Endothelial cell of umbilical vein (primary cell): ENCODE data around the gene PHLPP1. TPM values are rescaled to one million over a fixed set of nuclear protein-coding genes. Genes with fewer than 3 reads are reported as not detected.

Source experiments
- BruUV-seq: library from RNA; stranded (reverse); fragments of 400-500 nt; replicated peaks from 2 replicates; lab custom pipeline; 2021; lab: Mats Ljungman, UMichigan
- CTCF ChIA-PET: fragments of 300-600, 350-600 bp; sonication (Branson Sonifier 250); formaldehyde crosslinking; loops from one replicate; lab custom pipeline; 2021; ENCODE audit warnings: antibody characterized with exemption, inconsistent platforms; lab: Charles Lee
- POLR2A ChIA-PET: fragments of 300-600, 350-600 bp; sonication (Branson Sonifier 250); formaldehyde crosslinking; loops from one replicate; lab custom pipeline; 2021; ENCODE audit warnings: antibody characterized with exemption, inconsistent platforms; lab: Charles Lee
- DNase-seq: peaks from one replicate; pipeline ENCODE4 v3.0.0-alpha.2; 2011; ENCODE audit warnings: low read depth, low spot score
- FAIRE-seq: peaks from 2 replicates; lab custom pipeline; 2011; peaks lifted over from hg19 to GRCh38; lab: Jason Lieb, UNC
- H2AFZ ChIP-seq: 2 replicates; pipeline ENCODE4 v1.6.0; 2012; ENCODE audit warnings: low read depth, low read length, control low read depth, inconsistent platforms
- H3K27ac ChIP-seq: 2 replicates; pipeline ENCODE4 v1.5.1; 2011; ENCODE audit warnings: low read depth, mild to moderate bottlenecking, control low read depth, low read length, moderate library complexity; ENCODE audit not compliant: insufficient read depth
- H3K27me3 ChIP-seq, 2 experiments: 2 replicates each; pipeline versions ENCODE4 v1.6.0 to v1.6.1; 2011; ENCODE audit warnings: low read length in 2 of 2, mixed read lengths in 1 of 2; ENCODE audit not compliant: control insufficient read depth in 2 of 2, insufficient read depth in 2 of 2
- H3K36me3 ChIP-seq, 2 experiments: 2 replicates in 1 of 2; 3 replicates in 1 of 2; pipeline ENCODE4 v1.5.1; 2011; ENCODE audit warnings: low read length in 2 of 2, mild to moderate bottlenecking in 1 of 2, moderate library complexity in 1 of 2; ENCODE audit not compliant: control insufficient read depth in 2 of 2, insufficient read depth in 2 of 2; ENCODE audit errors: extremely low read depth in 1 of 2
- H3K4me1 ChIP-seq: 3 replicates; pipeline ENCODE4 v1.5.1; 2011; ENCODE audit warnings: mild to moderate bottlenecking, low read length; ENCODE audit not compliant: control insufficient read depth, insufficient read depth; ENCODE audit errors: extremely low read depth
- H3K4me2 ChIP-seq: 2 replicates; pipeline ENCODE4 v1.6.1; 2011; ENCODE audit warnings: low read length, control low read depth, mixed read lengths; ENCODE audit not compliant: insufficient read depth
- H3K4me3 ChIP-seq, 3 experiments: fragments of 200-600 bp in 1 of 3; sonication (generic), shearing (Covaris generic) in 1 of 3; replicated peaks in 1 of 3; 2 replicates each; pipeline ENCODE4 v1.5.1; 2011 to 2016; ENCODE audit warnings: control low read depth in 3 of 3, low read length in 3 of 3, mild to moderate bottlenecking in 2 of 3, inconsistent platforms in 1 of 3, low read depth in 1 of 3, moderate library complexity in 1 of 3; ENCODE audit not compliant: insufficient read depth in 1 of 3
- H3K79me2 ChIP-seq: 2 replicates; pipeline ENCODE4 v1.6.0; 2012; ENCODE audit warnings: low read length, inconsistent platforms; ENCODE audit not compliant: control insufficient read depth, insufficient read depth
- H3K9ac ChIP-seq: replicated peaks from 2 replicates; pipeline ENCODE3; 2011; ENCODE audit warnings: low read length, control low read depth; ENCODE audit not compliant: insufficient read depth; ENCODE audit errors: extremely low read depth
- H3K9me1 ChIP-seq: replicated peaks from 3 replicates; pipeline ENCODE4 v1.6.0; 2011; ENCODE audit warnings: mild to moderate bottlenecking, low read length; ENCODE audit not compliant: control insufficient read depth, insufficient read depth; ENCODE audit errors: extremely low read depth
- H3K9me3 ChIP-seq: replicated peaks from 2 replicates; pipeline ENCODE4 v1.5.1; 2012; ENCODE audit warnings: low read length, inconsistent platforms; ENCODE audit not compliant: control insufficient read depth, insufficient read depth
- H4K20me1 ChIP-seq: replicated peaks from 2 replicates; pipeline ENCODE3; 2011; ENCODE audit warnings: mild to moderate bottlenecking, low read length; ENCODE audit not compliant: control insufficient read depth, insufficient read depth; ENCODE audit errors: extremely low read depth
- EZH2 ChIP-seq: IDR thresholded peaks from 2 replicates; pipeline ENCODE4 v1.6.1; 2012; ENCODE audit warnings: borderline replicate concordance, low read depth, mild to moderate bottlenecking, moderate library complexity, low read length, inconsistent platforms; ENCODE audit not compliant: severe bottlenecking
- FOS ChIP-seq: IDR thresholded peaks from 2 replicates; pipeline ENCODE4 v1.6.1; 2011; ENCODE audit warnings: mild to moderate bottlenecking, low read length, moderate library complexity, borderline replicate concordance; ENCODE audit not compliant: insufficient read depth
- GATA2 ChIP-seq: IDR thresholded peaks from 2 replicates; pipeline ENCODE4 v1.7.0; 2011; ENCODE audit warnings: low read depth, mild to moderate bottlenecking, moderate library complexity, mixed read lengths, low read length; ENCODE audit not compliant: insufficient read length, insufficient read depth
- JUN ChIP-seq: IDR thresholded peaks from 2 replicates; pipeline ENCODE4 v1.6.1; 2011; ENCODE audit warnings: borderline replicate concordance, low read depth; ENCODE audit not compliant: insufficient read length, insufficient read depth
- MYC ChIP-seq: IDR thresholded peaks from one replicate; pipeline ENCODE4 v1.6.1; 2011; ENCODE audit warnings: mild to moderate bottlenecking, low read depth, low read length
- POLR2A ChIP-seq: IDR thresholded peaks from 2 replicates; pipeline ENCODE4 v1.6.1; 2012; ENCODE audit warnings: low read depth, mild to moderate bottlenecking, control low read depth, low read length
- POLR2AphosphoS5 ChIP-seq: IDR thresholded peaks from 2 replicates; pipeline ENCODE4 v1.6.1; 2012; ENCODE audit warnings: low read depth, mild to moderate bottlenecking, control low read depth, low read length, moderate library complexity; ENCODE audit not compliant: insufficient read depth
- dilution Hi-C: fragments of 300-500 bp; cut with MboI; formaldehyde crosslinking; loops from one replicate; pipeline ENCODE4 v1.15.0; 2019; ENCODE audit warnings: low sequenced_read_pairs; ENCODE audit not compliant: extremely low pct_ligation_motif_present
- intact Hi-C: fragments of 100-400 bp; cut with micrococcal nuclease; formaldehyde crosslinking; loops from one replicate; pipeline ENCODE4 v1.10.0; 2022
- polyA plus RNA-seq, 4 experiments: library from polyadenylated mRNA; depleted of rRNA in 3 of 4; stranded (reverse) in 3 of 4; unstranded in 1 of 4; fragments of >200 nt; gene quantifications; 2 replicates each; pipeline versions ENCODE4 v1.2.1 to v1.2.3, GENCODE V29; 2011 to 2012; ENCODE audit warnings: missing spikeins in 1 of 4
- total RNA-seq: library from RNA; stranded (reverse); gene quantifications from 2 replicates; pipeline ENCODE4 v1.2.3, GENCODE V29; 2021
- TF ChIP-seq, protein P1 (sequence below): IDR thresholded peaks from 2 replicates; pipeline ENCODE4 v1.6.1; 2011; ENCODE audit not compliant: insufficient read depth, insufficient read length
- TF ChIP-seq, protein P2 (sequence below), 2 donors: IDR thresholded peaks; 1 replicate in 1 of 2; 2 replicates in 1 of 2; pipeline ENCODE4 v1.5.1; 2011; ENCODE audit warnings: low read length in 2 of 2, mild to moderate bottlenecking in 2 of 2, moderate library complexity in 2 of 2, control low read depth in 1 of 2, inconsistent platforms in 1 of 2, low read depth in 1 of 2; ENCODE audit not compliant: insufficient read depth in 1 of 2; ENCODE audit errors: extremely low read depth in 1 of 2

The PHLPP1 gene
- total and polyA plus RNA-seq, 2 donors (not counting 3 experiments of a cell fraction or from before 2014, with no cell fraction given): 4.0 to 10.8 TPM

DNA sequence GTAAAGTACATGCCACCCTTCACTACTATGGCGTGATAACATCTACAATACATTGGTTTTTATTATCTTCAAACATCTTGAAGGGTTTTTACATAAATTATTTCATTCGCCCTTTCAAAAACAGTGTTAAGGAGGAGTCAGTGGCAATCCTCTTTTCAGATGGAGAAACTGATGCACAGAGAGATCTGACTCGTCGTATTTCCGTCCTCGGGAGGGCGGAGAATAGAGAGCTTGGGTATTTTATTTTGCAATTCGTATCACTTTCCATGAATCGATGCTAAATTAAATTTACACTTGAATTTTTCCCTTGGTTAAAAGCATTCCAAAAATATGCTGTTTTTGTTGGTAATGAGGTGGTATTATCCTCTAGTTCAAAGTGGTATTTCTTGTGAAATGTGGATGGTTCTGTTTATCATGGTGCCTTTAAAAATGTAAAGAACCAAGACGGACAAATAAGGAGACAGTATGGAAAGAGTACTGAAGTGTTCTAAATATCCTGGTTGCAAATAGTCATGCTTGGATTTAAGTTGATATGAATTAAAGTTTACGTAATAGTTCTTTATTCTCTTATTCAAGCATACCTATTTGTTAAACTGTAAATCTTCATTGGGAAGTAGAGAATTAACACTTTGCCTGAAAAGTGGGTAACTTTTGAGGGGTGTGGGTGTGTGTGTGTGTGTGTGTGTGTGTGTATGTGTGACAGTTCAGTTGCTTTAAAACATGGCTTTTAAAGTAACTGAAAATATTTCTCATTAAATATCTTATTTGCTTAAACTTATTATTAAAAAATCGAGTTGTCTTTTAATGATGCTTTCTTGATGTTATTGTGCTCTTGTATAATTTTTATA is 5.6 kb downstream of the PHLPP1 start:
- CTCF ChIA-PET: interaction anchor here (0.8 to 6.7 kb wide), 2 partner anchors 237 kb away, joined by 4 to 169 read pairs; no protein-coding TSS in a partner anchor
- H3K9ac ChIP-seq: no peak overlapping the region
- intact Hi-C loops: no loop called here

More for the DNA sequence above, 5.6 kb downstream of the PHLPP1 start:
- Histone ChIP-seq H3K9me3 (no peaks in the 10 kb centered on the region), H2AFZ (no peak overlapping the region), H3K36me3 (no peaks in the 10 kb centered on the region), H3K79me2 (no peaks in the 10 kb centered on the region), H3K9me1 (no peaks in the 10 kb centered on the region), H4K20me1 (no peaks in the 10 kb centered on the region), H3K27ac (no peak overlapping the region), H3K27me3 (no peaks in the 10 kb centered on the region), H3K4me1 (peaks cover 16% of the 10 kb centered on the region), H3K4me3 (no peak overlapping the region), H3K4me2 (no peak overlapping the region)
- POLR2A ChIA-PET: no interaction called here
- dilution Hi-C loops: no loop called here
- DNase-seq: no peak
- no peak for TF ChIP-seq POLR2A
- no peak for TF ChIP-seq FOS
- no peak for TF ChIP-seq JUN
- TF ChIP-seq POLR2AphosphoS5: no peak
- no peak for TF ChIP-seq EZH2
- TF ChIP-seq, protein P1, sequence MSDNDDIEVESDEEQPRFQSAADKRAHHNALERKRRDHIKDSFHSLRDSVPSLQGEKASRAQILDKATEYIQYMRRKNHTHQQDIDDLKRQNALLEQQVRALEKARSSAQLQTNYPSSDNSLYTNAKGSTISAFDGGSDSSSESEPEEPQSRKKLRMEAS: no peak
- no peak for TF ChIP-seq MYC
- no peak for TF ChIP-seq GATA2
- TF ChIP-seq, protein P2, sequence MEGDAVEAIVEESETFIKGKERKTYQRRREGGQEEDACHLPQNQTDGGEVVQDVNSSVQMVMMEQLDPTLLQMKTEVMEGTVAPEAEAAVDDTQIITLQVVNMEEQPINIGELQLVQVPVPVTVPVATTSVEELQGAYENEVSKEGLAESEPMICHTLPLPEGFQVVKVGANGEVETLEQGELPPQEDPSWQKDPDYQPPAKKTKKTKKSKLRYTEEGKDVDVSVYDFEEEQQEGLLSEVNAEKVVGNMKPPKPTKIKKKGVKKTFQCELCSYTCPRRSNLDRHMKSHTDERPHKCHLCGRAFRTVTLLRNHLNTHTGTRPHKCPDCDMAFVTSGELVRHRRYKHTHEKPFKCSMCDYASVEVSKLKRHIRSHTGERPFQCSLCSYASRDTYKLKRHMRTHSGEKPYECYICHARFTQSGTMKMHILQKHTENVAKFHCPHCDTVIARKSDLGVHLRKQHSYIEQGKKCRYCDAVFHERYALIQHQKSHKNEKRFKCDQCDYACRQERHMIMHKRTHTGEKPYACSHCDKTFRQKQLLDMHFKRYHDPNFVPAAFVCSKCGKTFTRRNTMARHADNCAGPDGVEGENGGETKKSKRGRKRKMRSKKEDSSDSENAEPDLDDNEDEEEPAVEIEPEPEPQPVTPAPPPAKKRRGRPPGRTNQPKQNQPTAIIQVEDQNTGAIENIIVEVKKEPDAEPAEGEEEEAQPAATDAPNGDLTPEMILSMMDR (IDR thresholded peaks at IDR 0.05; ENCODE audit: extremely low read depth in 1 of 2, insufficient read depth in 1 of 2, low read depth in 1 of 2, low read length in 2 of 2): no peak
- BruUV-seq: no TSS peak
- no peak for FAIRE-seq
